HL-60 (cell line): ENCODE measurements around the gene CORO2A.
A peak's percentile ranks its signal among the peaks of the same experiment; 100 is the strongest.

Experiments
- DNase-seq, 2 experiments: peaks; one replicate each; pipeline ENCODE4 v3.0.0-alpha.2; 2010 to 2020; ENCODE audit warnings: low read depth in 1 of 2, low spot score in 1 of 2
- H3K27ac ChIP-seq: fragments of 250-450 bp; sonication (Bioruptor Pico); replicated peaks from 2 replicates; pipeline ENCODE4 v1.5.1; 2020; ENCODE audit warnings: mild to moderate bottlenecking, moderate library complexity
- H3K27me3 ChIP-seq: fragments of 250-450 bp; sonication (Bioruptor Pico); 2 replicates; pipeline ENCODE4 v1.5.1; 2021; ENCODE audit warnings: mild to moderate bottlenecking, moderate library complexity; ENCODE audit not compliant: insufficient read depth, poor library complexity, severe bottlenecking
- H3K4me3 ChIP-seq: replicated peaks from 2 replicates; pipeline ENCODE4 v1.5.1; 2011; ENCODE audit warnings: mild to moderate bottlenecking, control low read depth, low read length; ENCODE audit not compliant: insufficient read depth
- CTCF ChIP-seq: IDR thresholded peaks from one replicate; pipeline ENCODE4 v1.5.1; 2011; ENCODE audit warnings: low read length, control low read depth, inconsistent platforms; ENCODE audit not compliant: insufficient read depth
- GABPA ChIP-seq: IDR thresholded peaks from 2 replicates; pipeline ENCODE4 v1.6.1; 2012; ENCODE audit warnings: low read depth
- POLR2AphosphoS5 ChIP-seq: IDR thresholded peaks from 2 replicates; pipeline ENCODE4 v1.6.1; 2012; ENCODE audit warnings: low read depth
- SPI1 ChIP-seq: IDR thresholded peaks from 2 replicates; pipeline ENCODE4 v1.6.1; 2012; ENCODE audit warnings: low read depth, mild to moderate bottlenecking, borderline replicate concordance
- TF ChIP-seq, protein P1 (sequence below): IDR thresholded peaks from 2 replicates; pipeline ENCODE4 v1.6.1; 2012; ENCODE audit warnings: low read depth; ENCODE audit not compliant: insufficient replicate concordance

CORO2A gene

DNA sequence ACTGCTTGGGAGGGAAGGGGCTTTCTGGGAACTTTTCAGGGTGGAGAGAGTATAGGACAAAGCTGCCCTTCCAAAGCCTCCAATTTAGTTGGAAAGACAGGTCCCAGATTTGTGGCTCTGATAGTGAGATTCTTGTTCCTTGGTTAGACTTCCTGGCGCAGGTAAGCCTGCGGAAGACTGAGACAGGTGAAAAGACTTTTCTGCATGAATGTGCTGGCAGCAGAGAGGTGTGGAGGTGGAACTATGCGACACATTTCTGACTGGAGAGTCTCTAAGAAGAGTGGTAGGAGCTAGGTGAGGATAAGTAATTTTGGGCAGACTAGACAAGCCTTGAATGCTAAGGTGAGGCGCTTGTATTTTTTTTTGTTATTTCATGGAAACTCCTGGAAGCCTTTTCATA lies 106.0 kb downstream of the CORO2A start:
- Histone ChIP-seq H3K27me3 (no peaks in the 10 kb centered on the region), H3K27ac (no peak overlapping the region), H3K4me3 (no peak overlapping the region)
- TF ChIP-seq CTCF: no peak
- no peak for TF ChIP-seq SPI1
- no peak for TF ChIP-seq POLR2AphosphoS5
- TF ChIP-seq GABPA: no peak
- TF ChIP-seq, protein P1, sequence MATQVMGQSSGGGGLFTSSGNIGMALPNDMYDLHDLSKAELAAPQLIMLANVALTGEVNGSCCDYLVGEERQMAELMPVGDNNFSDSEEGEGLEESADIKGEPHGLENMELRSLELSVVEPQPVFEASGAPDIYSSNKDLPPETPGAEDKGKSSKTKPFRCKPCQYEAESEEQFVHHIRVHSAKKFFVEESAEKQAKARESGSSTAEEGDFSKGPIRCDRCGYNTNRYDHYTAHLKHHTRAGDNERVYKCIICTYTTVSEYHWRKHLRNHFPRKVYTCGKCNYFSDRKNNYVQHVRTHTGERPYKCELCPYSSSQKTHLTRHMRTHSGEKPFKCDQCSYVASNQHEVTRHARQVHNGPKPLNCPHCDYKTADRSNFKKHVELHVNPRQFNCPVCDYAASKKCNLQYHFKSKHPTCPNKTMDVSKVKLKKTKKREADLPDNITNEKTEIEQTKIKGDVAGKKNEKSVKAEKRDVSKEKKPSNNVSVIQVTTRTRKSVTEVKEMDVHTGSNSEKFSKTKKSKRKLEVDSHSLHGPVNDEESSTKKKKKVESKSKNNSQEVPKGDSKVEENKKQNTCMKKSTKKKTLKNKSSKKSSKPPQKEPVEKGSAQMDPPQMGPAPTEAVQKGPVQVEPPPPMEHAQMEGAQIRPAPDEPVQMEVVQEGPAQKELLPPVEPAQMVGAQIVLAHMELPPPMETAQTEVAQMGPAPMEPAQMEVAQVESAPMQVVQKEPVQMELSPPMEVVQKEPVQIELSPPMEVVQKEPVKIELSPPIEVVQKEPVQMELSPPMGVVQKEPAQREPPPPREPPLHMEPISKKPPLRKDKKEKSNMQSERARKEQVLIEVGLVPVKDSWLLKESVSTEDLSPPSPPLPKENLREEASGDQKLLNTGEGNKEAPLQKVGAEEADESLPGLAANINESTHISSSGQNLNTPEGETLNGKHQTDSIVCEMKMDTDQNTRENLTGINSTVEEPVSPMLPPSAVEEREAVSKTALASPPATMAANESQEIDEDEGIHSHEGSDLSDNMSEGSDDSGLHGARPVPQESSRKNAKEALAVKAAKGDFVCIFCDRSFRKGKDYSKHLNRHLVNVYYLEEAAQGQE: no peak
- DNase-seq: no peak

DNA sequence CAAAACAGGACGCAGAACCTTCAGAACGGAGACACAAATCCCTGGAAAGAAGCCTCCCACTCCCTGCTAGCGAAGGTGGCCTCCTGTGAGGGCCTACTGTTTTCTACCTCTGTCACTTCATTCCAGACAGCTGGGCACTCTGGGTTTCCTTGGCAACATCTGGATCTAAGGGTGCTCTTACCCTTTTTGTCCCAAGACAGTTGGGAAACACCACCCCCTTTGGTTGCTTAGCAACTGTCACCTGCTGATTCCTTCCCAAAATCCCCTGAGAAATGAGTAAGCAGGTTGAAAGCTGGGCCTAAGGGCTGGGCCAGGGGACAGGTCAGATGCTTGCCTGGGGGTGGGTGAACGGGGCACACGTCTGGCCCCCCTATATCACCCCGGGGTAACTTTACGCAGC lies 106.5 kb downstream of the CORO2A start:
- TF ChIP-seq GABPA (no peak), SPI1 (no peak), POLR2AphosphoS5 (peak; percentile 47; the same call in 1 of the 2 replicates)
- no peak overlapping the region for H3K4me3 ChIP-seq
- H3K27ac ChIP-seq: no peak overlapping the region
- no peak for DNase-seq
- no peaks in the 10 kb centered on the region for H3K27me3 ChIP-seq

- no peaks in the 10 kb centered on the region for H3K27me3 ChIP-seq
- H3K27ac ChIP-seq: no peak overlapping the region
- TF ChIP-seq, protein P1: no peak
- peak; percentile 28; the same call in 1 of the 2 replicates for TF ChIP-seq POLR2AphosphoS5
- no peak for DNase-seq
- no peak overlapping the region for H3K4me3 ChIP-seq
Measured at GRCh38 chr9:98085058-98085457, 107.4 kb downstream of the CORO2A start.

GRCh38 chr9:98084396-98084795 lies 108.0 kb downstream of the CORO2A start:
- no peak for DNase-seq
- H3K4me3 ChIP-seq: no peak overlapping the region
- TF ChIP-seq CTCF (no peak), GABPA (no peak), SPI1 (no peak)
- TF ChIP-seq, protein P1: no peak

More at GRCh38 chr9:98084396-98084795, 108.0 kb downstream of the CORO2A start:
- no peaks in the 10 kb centered on the region for H3K27me3 ChIP-seq
- no peak overlapping the region for H3K27ac ChIP-seq
